Activated CD8-positive, alpha-beta memory T cell treated with anti-CD3 and anti-CD28 coated beads, Interleukin-2, amount 50 U/mL, for 1 hour (primary cell): ENCODE results near the gene ZNF41.
"Not testable (repeated sequence)": the region's sequence is repeated elsewhere in the genome, so short reads cannot be mapped to it uniquely, and the experiment has no call there.

Source experiments
- DNase-seq: peaks from one replicate; pipeline ENCODE4 v3.0.0-alpha.2; 2020; ENCODE audit errors: extremely low read depth

Gene ZNF41

GRCh38 chrX:47482512-47483305, at the start of gene ZNF41:
Gene ZNF41 (minus strand): TSS chrX:47483222. CDS start chrX:47467481, 15,741 bp downstream.
- DNase-seq: peak; percentile 59

- no peak for DNase-seq
These were observed 47.0 kb upstream of the ZNF41 start for GRCh38 chrX:47530049-47530448.

DNA sequence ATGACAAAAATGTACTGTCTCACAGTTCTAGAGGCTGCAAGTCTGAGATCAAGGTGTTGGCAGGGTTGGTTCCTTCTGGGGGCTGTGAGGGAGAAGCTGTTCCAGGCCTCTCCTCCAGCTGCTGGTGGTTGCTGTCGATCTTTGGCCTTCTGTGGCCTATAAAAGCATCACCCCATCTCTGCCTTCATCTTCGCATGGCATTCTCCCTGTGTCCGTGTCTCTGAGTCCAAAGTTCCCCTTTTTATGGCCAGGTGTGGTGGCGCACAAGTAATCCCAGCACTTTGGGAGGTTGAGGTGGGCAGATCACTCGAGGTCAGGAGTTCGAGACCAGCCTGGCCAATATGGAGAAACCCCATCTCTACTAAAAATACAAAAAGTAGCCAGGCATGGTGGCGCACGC, 46.5 kb upstream of the ZNF41 start:
- DNase-seq: no peak

GRCh38 chrX:47523713-47524166, 40.7 kb upstream of the ZNF41 start:
- DNase-seq: no peak

DNA sequence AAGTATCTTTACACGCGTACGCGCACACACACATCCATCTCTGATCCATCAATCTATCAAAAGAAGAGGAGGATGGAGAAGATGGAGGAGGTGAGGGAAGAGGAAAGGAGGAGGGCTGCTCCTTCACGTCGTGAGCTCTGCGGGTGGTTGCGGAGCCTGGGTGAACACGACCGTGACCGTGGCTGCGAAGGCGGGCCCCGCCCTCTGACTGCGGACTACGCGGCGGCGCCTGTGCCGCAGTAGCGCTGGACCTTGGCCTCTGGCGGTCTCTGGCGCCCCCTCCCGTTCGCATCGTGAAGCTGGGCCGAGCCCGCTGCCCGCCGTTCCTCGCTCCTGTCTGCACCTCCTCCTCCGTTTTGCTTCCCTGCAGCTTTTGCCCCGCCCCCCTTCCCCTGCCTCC, 40.3 kb upstream of the ZNF41 start:
- DNase-seq: peak; percentile 36

GRCh38 chrX:47518144-47518543, 35.1 kb upstream of the ZNF41 start:
- no peak for DNase-seq

- DNase-seq: no peak
These were observed 33.1 kb upstream of the ZNF41 start for GRCh38 chrX:47515941-47516665.

GRCh38 chrX:47514533-47515235, 31.7 kb upstream of the ZNF41 start:
- DNase-seq: no peak

GRCh38 chrX:47513034-47513965, 30.3 kb upstream of the ZNF41 start:
- not testable (repeated sequence) for DNase-seq

- not testable (repeated sequence) for DNase-seq
These were observed 29.4 kb upstream of the ZNF41 start for GRCh38 chrX:47512383-47512782.

DNA sequence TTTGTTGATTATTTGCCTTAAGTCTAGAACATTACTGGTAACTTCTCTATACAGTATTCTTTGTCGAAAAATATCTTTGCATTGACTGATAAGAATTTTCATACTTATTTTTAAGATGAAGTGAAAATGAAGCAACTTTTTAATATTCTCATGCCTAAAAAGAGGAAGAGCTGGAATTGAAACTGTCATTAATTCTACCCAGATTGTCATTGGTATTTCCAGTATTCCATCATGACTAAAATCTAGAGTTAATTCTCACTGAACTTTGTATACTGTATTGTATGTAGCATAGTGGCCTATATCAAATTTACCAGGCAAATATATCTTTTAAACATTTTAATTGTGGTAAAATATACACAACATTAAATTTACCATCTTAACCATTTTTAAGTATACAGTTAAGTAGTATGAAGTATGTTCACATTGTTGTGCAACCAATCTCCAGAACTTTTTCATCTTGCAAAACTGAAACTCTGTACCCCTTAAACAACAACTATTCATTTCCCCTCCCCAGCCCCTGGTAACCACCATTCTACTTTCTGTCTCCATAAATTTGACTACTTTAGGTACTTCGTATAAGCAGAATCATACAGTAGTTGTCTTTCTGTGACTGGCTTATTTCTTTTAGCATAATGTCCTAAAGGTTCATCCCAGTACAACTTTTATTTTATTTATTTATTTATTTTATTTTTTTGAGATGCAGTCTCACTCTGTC, 24.3 kb upstream of the ZNF41 start:
- no peak for DNase-seq

- no peak for DNase-seq
These were observed 20.1 kb upstream of the ZNF41 start for GRCh38 chrX:47503151-47503550.

DNA sequence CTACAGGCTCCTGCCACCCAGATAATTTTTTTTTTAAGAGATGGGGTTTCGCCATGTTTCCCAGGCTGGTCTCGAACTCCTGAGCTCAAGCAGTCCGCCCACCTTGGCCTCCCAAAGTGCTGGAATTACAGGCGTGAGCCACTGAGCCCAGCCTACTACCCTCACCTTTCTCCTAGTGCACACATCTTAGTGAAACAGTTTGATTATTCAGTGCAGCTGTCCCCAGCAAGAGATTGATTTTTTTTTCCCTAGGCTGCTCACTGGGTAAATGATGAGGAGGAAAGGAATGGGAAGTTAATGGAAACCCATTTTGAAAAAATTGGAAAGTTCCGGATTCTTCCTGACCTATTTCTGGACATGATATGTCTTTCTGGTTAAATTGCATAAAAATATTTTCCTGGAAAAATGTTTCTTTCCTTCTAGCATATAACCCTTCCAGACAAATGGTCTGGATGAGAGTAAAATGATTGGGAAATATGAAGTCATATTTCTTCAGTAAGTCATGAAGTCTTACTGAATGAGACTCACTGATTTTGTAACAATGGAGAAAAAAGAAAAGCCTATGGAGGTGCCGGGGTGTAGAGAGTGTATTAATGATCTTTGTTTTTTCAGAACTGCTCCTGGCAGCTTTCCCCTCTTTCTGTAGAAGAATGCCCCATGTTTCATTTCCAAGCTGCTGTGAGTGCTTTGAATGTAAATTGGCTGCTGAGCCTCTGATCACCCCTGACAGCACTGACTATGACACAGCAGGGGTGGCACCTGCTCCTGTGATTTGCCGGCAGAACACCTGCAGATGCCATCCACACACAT, 19.5 kb upstream of the ZNF41 start:
- no peak for DNase-seq

DNA sequence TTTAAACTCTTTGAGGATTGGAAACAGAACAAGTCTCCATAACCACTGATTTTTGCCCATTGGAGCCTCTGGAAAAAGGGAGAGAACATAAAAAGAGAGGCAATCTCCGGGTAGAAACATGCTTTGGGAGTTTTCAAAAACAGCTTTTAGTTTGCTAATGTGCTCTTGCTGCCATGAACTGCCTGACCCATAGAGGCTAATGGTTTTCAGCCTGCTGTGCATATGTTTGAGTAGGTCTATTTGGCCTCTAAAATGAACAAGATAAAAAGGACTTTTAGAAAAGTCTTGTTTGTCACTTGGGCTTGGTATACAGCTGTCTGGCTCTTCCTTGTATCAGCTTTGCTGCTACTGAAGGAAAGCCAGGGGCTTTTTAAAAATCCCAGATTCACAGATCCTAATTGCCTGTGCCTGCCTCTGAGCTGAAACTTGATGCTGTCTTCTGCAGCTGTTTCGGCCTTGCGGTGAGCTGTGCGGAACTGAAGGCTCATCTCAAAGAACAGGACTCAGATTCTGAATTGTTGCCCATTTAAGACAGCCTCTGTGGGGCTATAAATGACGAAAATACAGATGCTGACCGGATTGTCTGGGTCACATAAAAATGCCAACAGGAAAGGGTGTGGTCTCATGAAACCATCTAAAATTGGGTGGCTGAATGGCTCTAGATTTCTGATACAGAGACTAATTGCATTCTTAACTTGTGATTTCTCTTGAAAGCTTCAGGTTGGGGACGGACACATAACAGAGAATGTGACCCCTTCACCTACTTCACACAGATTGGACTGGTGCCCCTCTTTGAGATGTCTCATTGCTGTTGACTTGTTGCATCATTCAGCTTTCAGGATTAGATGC, 18.4 kb upstream of the ZNF41 start:
- DNase-seq: no peak

GRCh38 chrX:47500554-47500953, 17.5 kb upstream of the ZNF41 start:
- DNase-seq: no peak

DNA sequence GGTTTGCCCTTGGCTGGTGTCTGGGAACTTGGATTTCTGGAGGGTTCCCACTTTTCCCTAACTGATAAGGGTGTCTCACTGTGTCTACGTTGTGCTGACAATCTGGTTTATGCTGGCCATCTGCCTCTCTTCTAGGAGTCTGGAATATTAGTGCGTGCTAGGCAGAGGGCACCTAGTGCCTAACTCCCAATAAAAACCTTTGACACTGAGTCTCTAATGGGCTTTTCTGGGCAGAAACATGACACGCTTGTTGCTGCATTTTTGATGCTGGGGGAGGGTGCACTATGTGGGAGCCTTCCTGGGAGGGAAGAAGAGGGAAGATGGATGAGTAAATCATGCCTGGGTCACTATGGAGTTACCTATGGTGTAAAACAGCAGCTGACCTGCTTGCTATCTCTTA, 16.3 kb upstream of the ZNF41 start:
- DNase-seq: no peak

DNA sequence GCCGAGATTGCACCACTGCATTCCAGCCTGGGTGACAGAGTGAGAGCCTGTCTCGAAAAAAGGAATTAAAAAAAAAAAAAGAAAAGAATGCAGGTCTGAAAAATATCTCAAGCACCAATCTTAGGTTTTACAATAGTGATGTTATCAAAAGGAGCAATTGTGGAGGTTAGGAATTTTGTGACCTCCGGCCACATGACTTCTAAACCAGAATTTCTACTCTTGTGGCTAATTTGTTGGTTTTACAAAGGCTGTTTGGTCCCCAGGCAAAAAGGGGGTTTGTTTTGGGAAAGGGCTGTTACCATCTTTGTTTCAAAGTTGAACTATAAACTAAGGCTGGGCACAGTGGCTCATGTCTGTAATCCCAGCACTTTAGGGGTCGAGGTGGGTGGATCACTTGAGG, 15.4 kb upstream of the ZNF41 start:
- DNase-seq: no peak

DNA sequence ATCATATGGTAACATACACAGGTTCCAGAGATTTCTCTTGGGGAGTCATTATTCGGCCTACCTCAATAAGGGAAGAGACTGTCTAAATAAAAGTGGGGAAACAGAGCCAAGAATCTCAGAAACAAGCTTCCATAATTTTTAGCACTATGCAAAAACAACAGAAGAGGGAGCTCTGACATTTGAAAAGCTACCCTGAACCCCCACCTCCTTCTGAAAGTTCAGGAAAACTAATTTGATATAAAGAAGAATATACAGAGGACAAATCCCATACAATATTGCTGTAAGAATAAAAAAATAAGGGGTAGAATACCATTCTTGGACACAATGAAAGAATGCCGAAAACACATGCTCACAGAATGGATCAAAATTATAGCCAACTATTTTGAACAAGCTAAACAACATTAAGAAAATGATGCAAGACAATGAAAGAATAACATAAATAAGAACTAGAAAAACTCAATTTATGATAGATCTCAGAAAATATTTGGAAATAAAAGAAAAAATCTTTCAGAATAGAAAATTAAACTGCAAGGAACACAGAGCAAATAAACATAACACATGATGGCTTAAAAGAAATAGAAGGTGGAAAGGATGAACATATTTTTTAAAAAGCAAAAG, 14.4 kb upstream of the ZNF41 start:
- no peak for DNase-seq
